Activated CD8-positive, alpha-beta memory T cell treated with anti-CD3 and anti-CD28 coated beads for 48 hours (primary cell): ENCODE measurements around the gene PKHD1.

ENCODE experiments used
- DNase-seq, 3 experiments: peaks; one replicate each; pipeline ENCODE4 v3.0.0-alpha.2; 2020; ENCODE audit warnings: low read depth in 2 of 3, low spot score in 2 of 3

Gene PKHD1

GRCh38 chr6:51814418-51814817 lies 273.0 kb downstream of the PKHD1 start:
- no peak for DNase-seq

- no peak for DNase-seq
These were observed 273.5 kb downstream of the PKHD1 start for GRCh38 chr6:51813904-51814303.

GRCh38 chr6:51812231-51812630 lies 275.2 kb downstream of the PKHD1 start:
- DNase-seq, result no peak

GRCh38 chr6:51805517-51805916 lies 281.9 kb downstream of the PKHD1 start:
- DNase-seq, result no peak

- no peak for DNase-seq
These were observed 286.8 kb downstream of the PKHD1 start for GRCh38 chr6:51800603-51801002.

- no peak for DNase-seq
These were observed 294.0 kb downstream of the PKHD1 start for GRCh38 chr6:51793393-51793792.

GRCh38 chr6:51792273-51793030 lies 295.0 kb downstream of the PKHD1 start:
- DNase-seq, result no peak

GRCh38 chr6:51790946-51791345 lies 296.5 kb downstream of the PKHD1 start:
- no peak for DNase-seq

GRCh38 chr6:51788121-51788520 lies 299.3 kb downstream of the PKHD1 start:
- no peak for DNase-seq

GRCh38 chr6:51778666-51779065 lies 308.7 kb downstream of the PKHD1 start:
- DNase-seq, result no peak

GRCh38 chr6:51777618-51778017 lies 309.8 kb downstream of the PKHD1 start:
- no peak for DNase-seq

GRCh38 chr6:51775942-51776860 lies 311.2 kb downstream of the PKHD1 start:
- DNase-seq, result no peak

GRCh38 chr6:51768087-51768486 lies 319.3 kb downstream of the PKHD1 start:
- DNase-seq, result no peak

- DNase-seq, result no peak
These were observed 322.2 kb downstream of the PKHD1 start for GRCh38 chr6:51765230-51765629.

GRCh38 chr6:51753635-51754034 lies 333.8 kb downstream of the PKHD1 start:
- DNase-seq, result no peak

- DNase-seq, result no peak
These were observed 343.4 kb downstream of the PKHD1 start for GRCh38 chr6:51743999-51744398.

GRCh38 chr6:51740658-51741057 lies 346.8 kb downstream of the PKHD1 start:
- no peak for DNase-seq

- no peak for DNase-seq
These were observed 348.8 kb downstream of the PKHD1 start for GRCh38 chr6:51738614-51739013.

GRCh38 chr6:51737580-51738360 lies 349.6 kb downstream of the PKHD1 start:
- DNase-seq, result no peak

- no peak for DNase-seq
These were observed 362.3 kb downstream of the PKHD1 start for GRCh38 chr6:51725155-51725554.

GRCh38 chr6:51720327-51720726 lies 367.1 kb downstream of the PKHD1 start:
- DNase-seq, result no peak
